HG03469 (cell line): ENCODE data around the gene LDLRAD4.

Source experiments
- ATAC-seq: cut with Tn5 transposase; IDR thresholded peaks from one replicate; pipeline ENCODE4 v1.9.1; 2021; ENCODE audit warnings: mild to moderate bottlenecking, moderate library complexity, moderate number of reproducible peaks; ENCODE audit not compliant: unreplicated experiment

LDLRAD4 gene

DNA sequence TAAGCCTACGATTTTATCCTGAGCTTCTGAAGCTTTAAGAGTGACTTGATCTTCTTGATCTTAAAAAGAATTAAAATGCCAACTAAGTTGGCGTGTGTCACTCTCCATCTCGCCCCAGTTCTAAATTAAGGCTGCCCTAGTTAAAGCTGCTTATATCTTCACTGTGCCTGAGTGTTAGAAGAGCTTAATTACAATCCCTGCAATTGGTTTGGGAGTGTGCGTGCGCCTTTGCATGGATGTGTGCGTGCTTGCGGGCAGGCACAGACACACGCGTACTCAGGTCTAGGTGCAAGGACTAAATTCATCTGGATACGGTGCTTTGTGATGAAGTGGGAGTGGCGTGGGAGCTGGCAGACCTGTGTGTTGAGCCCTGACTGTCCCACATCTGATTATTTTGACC, 306.3 kb downstream of the LDLRAD4 start:
- ATAC-seq = no peak

- no peak for ATAC-seq
Measured at GRCh38 chr18:13525381-13526029, 306.9 kb downstream of the LDLRAD4 start.

DNA sequence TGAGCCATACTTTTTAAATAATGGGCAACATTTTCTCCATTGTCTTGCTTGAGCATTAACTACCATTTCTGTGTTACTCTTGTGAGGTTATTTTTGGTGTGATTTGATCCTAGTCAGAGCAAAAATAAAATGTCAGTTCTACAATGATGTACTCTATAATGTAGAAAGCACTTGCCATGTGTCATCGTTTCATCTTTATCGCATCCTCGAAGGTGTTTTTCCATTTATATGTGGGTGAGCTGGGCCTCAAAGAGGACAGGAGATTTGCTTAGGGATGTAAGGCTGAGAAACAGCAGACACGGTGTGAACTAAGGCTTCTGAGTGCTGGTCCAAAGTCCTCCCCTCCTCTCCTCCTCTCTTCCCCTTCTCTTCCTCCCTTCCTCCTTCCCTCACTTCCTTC, 308.0 kb downstream of the LDLRAD4 start:
- ATAC-seq = no peak

- no peak for ATAC-seq
Measured at GRCh38 chr18:13527256-13527655, 308.7 kb downstream of the LDLRAD4 start.

- ATAC-seq = no peak
Measured at GRCh38 chr18:13527730-13528129, 309.2 kb downstream of the LDLRAD4 start.

DNA sequence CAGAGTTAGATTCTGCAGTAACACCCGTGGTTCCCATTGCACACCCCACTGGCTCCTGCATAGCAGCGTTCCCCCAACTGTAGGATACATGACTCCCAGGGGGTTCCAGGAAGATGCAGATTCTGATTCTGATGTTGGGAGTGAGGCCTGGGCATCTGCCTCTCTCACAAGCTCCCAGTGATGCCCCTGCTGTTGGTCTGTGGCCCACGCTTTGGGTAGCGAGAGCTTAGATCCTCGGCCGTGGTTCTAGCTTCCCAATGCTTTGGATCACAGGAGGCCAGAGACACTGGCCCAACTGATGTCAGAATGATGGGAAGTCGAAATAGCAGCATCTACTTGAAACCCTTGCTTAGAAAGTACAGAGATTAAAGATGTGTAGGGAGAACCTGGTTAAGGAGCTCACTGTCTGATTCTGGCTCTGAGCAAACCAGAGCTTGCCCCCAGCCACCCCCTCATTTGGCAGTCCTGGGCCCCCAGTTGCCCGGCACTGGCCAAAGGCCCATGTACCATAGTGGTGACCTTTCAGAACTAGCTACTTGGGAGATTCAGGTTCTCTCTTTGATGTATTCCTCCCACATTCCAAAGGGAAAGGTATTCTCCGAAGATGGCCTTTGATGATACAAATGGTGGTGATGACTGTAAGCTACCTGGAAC, 310.3 kb downstream of the LDLRAD4 start:
- ATAC-seq = no peak

DNA sequence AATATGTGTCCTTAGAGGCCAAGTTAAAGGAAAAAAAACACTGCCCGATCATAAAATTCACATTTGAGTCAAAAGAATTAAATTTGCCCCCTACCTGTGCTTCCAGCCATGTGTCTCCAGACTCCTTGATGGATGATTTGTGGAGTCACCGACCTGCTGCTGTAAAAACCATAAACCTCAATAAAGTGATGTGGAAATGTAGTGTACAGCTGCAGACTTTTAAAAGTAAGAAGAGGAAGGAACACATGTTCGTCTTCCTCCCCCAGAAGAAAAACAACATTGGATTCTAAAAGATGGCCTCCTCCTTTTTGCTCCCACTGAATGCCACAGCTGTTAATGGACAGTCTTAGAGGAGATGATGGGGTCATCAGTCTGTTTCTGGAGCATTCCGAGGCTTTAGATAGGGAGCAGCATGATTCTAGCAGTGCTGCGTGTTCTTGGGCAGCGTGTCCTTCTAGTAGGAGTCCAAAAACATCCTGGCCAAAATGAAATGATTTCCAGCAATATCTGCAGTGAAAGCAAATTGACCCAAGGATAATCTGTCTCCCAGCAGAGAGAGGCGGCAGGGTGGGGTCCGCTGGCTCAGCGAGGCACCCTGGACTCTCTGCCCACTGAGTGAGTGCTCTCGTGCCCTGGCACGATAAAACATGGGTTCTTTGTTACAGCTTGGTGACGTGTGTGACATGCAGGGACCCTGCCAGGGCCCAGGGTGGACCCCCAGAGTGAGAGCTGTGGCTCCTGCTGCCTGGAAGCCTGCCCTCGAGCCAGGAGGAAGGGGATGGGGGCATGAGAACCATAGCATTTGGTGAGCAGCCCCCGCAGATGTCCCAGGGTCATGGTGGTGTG, 311.7 kb downstream of the LDLRAD4 start:
- ATAC-seq = no peak

- ATAC-seq = no peak
Measured at GRCh38 chr18:13530879-13531387, 312.4 kb downstream of the LDLRAD4 start.

DNA sequence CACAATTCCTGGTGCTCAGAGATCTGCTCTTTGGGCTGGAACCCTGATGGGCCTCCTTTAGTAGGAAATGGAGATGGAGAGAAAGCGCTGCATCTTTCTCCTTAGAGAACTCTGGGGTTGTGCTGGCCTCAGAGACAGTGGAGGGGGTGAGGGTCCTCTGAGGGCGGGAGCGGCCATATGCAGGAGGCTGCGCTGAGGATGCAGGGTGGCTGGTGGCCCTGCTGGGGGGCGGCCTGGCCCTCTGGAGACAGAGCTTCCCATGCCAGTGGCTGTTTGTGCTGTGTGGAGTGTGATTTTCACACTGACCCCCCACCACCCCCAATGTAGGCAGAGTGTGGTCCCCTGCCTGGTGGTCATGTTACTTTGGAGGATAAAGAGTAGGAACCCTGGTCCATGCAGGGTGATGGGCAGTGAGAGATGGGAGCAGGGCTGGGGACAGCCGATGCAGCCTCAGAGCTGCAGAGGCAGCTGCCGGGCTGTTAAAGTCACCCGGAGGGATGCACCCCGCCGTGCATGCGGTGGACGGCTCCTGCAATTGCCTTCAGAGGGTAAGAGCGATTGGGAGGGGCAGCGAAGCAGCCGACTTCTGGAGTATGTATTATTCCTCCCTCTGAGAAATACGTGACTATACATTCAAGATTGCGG, 313.2 kb downstream of the LDLRAD4 start:
- ATAC-seq = no peak

DNA sequence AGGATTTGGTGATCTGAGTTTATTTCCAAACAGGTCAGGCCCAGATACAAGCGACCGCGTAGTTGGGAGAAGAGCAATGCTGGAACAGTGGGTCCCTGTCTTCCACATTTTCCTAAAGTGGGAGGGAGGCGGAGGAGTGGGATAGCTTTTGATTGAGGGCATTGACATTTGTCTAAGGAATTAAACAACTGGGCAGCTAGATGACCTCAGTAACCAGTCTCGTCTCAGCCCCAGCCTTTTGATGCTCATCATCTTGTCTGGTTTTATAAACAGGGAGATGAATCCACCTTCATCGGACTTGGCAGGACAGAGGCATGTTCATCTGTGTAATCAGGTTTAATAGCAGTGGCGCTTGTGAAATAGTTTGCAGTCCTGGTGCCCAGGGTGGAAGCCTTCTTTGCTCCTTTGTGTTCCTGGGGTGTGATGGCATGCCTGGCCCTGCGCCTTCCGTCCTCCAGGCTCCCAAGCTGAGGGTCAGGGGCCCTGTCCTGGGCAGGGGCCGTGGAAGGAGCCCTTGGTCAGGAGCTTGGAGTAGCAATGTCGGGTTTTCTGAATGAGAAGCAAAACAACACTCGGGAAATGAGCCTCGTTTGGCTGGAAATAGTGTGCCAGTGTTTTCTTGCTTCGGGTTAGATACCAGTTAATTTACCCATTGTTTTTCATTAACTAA, 314.0 kb downstream of the LDLRAD4 start:
- no peak for ATAC-seq

GRCh38 chr18:13534631-13535030, 316.1 kb downstream of the LDLRAD4 start:
- no peak for ATAC-seq

GRCh38 chr18:13536578-13536977, 318.0 kb downstream of the LDLRAD4 start:
- ATAC-seq = no peak

GRCh38 chr18:13537022-13537780, 318.6 kb downstream of the LDLRAD4 start:
- no peak for ATAC-seq

GRCh38 chr18:13538630-13539029, 320.1 kb downstream of the LDLRAD4 start:
- no peak for ATAC-seq

GRCh38 chr18:13539050-13539449, 320.5 kb downstream of the LDLRAD4 start:
- no peak for ATAC-seq

GRCh38 chr18:13539843-13540476, 321.4 kb downstream of the LDLRAD4 start:
- no peak for ATAC-seq

DNA sequence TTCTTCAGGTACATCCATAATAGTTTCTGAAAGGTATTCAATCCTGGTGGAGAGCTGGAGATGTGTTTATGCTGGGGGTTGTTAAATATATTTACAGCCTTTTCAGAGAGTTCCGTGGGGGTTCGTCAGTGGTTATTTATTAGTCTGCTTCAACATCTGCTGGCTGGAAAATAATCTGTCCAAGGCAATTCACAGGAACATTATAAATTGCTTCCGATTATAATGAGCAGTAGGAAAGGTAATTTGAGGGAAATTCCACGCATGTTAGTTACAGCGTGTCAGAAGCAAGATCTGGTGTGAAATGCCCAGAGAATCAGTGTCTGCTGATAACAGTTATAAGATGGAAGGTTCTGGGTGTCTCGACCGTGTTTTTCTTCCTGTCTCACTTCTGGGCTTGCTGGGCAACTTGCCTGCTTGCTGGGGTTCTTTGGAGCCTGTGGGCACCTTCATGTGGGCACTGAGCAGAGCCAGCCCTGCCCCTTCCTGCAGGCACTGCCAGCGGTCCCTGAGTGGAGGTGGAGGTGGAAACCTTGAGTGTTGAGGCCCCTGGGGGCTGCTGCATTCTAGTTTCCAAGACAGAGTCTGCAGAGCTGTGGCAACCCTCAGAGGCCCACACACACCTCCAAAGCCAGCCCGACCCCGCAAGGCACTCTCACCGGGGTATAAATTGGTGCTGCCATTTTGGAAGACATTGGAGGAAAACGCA, 322.1 kb downstream of the LDLRAD4 start:
- no peak for ATAC-seq

- no peak for ATAC-seq
Measured at GRCh38 chr18:13541621-13542519, 323.3 kb downstream of the LDLRAD4 start.
